ENCODE measurements around the gene CCDC174.

Gene CCDC174

GRCh38 chr3:14625443-14625842, 26.1 kb upstream of the CCDC174 start:
- no peak for DNase-seq (ENCODE audit: low spot score)

GRCh38 chr3:14627815-14628214, 23.7 kb upstream of the CCDC174 start:
- DNase-seq (ENCODE audit: low spot score): no peak

GRCh38 chr3:14628406-14628805, 23.2 kb upstream of the CCDC174 start:
- DNase-seq (ENCODE audit: low spot score): no peak

GRCh38 chr3:14630404-14631100, 21.0 kb upstream of the CCDC174 start:
- DNase-seq (ENCODE audit: low spot score): no peak

- DNase-seq (ENCODE audit: low spot score): no peak
These were observed 20.5 kb upstream of the CCDC174 start for GRCh38 chr3:14631101-14631497.

- no peak for DNase-seq (ENCODE audit: low spot score)
These were observed 19.7 kb upstream of the CCDC174 start for GRCh38 chr3:14631687-14632441.

- no peak for DNase-seq (ENCODE audit: low spot score)
These were observed 19.1 kb upstream of the CCDC174 start for GRCh38 chr3:14632442-14632930.

- no peak for DNase-seq (ENCODE audit: low spot score)
These were observed 18.1 kb upstream of the CCDC174 start for GRCh38 chr3:14633417-14633816.

- peak; percentile 66 for DNase-seq (ENCODE audit: low spot score)
These were observed 17.6 kb upstream of the CCDC174 start for GRCh38 chr3:14633819-14634424.

- peak; percentile 72 for DNase-seq (ENCODE audit: low spot score)
These were observed 16.7 kb upstream of the CCDC174 start for GRCh38 chr3:14634763-14635400.

- no peak for DNase-seq (ENCODE audit: low spot score)
These were observed 15.0 kb upstream of the CCDC174 start for GRCh38 chr3:14636496-14637087.

GRCh38 chr3:14640157-14640562, 11.4 kb upstream of the CCDC174 start:
- peak; percentile 40 for DNase-seq (ENCODE audit: low spot score)

GRCh38 chr3:14640734-14641133, 10.8 kb upstream of the CCDC174 start:
- DNase-seq (ENCODE audit: low spot score): no peak

- no peak for DNase-seq (ENCODE audit: low spot score)
These were observed 10.2 kb upstream of the CCDC174 start for GRCh38 chr3:14641346-14641745.

- DNase-seq (ENCODE audit: low spot score): no peak
These were observed 6.1 kb upstream of the CCDC174 start for GRCh38 chr3:14645453-14645852.

- DNase-seq (ENCODE audit: low spot score): no peak
These were observed 5.4 kb upstream of the CCDC174 start for GRCh38 chr3:14646131-14646573.

- no peak for DNase-seq (ENCODE audit: low spot score)
These were observed 4.8 kb upstream of the CCDC174 start for GRCh38 chr3:14646589-14647413.

GRCh38 chr3:14647976-14648955, 3.3 kb upstream of the CCDC174 start:
- DNase-seq (ENCODE audit: low spot score): peak; percentile 48

GRCh38 chr3:14649466-14649865, 2.1 kb upstream of the CCDC174 start:
- peak; percentile 52 for DNase-seq (ENCODE audit: low spot score)

- no peak for DNase-seq (ENCODE audit: low spot score)
These were observed 1.4 kb upstream of the CCDC174 start for GRCh38 chr3:14650193-14650592.

Measured in kidney tubule cell (primary cell).